HG03520 (cell line): ENCODE data around the gene HOPX.
"Not testable (repeated sequence)": the region's sequence is repeated elsewhere in the genome, so short reads cannot be mapped to it uniquely, and the experiment has no call there.

ENCODE experiments used
- ATAC-seq: cut with Tn5 transposase; IDR thresholded peaks from one replicate; pipeline ENCODE4 v1.9.1; 2021; ENCODE audit warnings: mild to moderate bottlenecking, moderate library complexity; ENCODE audit not compliant: unreplicated experiment

HOPX gene

DNA sequence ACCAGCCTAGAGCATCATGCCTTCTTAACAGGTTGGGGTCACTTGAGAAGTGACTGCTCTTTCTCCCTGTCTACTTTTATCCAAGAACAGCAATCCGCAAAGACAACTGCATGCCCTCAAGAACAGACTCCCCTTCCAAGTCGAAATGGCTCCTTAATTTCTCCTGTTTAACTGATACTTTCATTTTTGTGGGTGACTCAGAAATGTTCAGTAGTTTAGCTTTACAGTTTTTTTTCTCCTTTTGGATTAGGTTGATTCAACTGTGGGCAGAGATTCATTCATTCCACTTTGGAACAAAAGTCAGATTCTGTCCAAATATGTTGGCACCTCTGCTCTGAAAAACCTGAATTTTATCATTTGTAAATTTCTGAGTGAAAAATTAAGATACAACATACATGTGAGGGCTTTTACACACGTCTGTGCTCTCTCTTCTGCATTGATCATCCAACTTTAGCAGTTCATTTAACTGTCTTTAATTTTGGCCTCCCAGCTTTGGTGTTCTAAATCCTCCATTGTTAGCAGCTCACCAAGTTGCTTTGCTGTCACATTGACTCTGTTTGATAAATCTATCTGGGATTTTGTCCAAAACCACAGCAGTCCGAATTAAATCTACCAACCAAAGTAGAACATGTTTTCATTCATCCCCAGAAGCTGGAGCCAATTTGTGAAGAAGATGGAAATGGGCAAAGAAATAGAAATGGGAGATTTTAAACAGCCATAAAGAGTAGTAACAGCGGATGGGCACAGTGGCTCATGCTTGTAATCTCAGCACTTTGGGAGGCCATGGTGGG lies 50.0 kb downstream of the HOPX start:
- no peak for ATAC-seq

DNA sequence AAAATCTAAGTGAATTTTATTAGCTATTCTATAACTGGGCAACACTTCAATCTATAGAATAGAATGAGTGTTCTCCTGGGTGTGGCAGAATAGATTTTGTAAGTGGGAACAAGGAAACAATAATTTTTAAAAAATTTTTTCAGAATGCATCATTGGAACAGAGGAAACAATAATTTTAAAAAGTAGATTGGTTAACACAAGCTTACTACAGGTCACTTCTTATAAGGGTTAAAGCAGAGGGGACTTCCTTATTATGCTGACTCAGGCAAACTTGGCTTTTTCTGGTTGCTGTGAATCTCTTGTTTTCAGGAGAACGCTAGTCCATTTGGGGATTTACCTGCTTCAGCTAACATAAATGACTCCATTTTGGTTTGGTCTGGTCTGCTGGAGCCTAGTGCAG lies 52.5 kb downstream of the HOPX start:
- ATAC-seq, result no peak

DNA sequence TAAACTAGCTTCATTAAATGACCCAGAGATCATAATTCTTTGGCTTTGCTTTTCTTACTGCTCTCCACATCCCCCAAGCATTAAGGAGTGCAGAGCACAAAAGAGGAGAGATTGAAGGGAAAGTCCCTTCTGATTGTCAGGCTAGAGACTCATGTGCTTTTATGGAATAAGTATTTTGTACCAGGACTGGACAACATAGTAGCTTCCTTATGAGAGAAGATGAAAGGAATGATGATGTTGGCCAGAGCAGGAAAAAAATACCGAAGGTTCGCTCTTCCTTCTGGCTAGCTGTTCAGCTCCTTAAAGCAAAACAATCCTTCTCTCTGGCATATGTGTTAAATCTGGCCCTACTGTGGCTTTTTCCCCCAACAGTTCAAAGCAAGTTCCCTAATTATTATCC lies 53.1 kb downstream of the HOPX start:
- no peak for ATAC-seq

DNA sequence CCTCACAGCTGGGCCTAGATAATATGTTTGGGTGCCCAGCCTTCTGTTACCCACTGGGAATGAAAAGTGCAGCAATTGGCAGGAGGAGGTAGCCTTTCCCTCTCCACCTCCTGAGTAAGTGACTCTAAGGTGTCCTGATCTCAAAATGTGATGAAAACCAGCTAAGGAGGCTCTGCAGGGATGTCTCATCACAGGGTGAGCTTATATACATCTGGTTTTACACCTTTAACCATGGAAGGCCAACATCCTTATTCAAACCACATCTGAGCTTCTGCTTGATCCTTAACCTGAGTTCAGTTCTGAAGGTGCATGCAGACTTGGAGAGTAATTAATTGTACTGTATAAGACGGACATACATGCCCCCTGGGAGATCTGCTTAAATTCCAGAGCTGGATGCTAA lies 53.7 kb downstream of the HOPX start:
- ATAC-seq, result no peak

DNA sequence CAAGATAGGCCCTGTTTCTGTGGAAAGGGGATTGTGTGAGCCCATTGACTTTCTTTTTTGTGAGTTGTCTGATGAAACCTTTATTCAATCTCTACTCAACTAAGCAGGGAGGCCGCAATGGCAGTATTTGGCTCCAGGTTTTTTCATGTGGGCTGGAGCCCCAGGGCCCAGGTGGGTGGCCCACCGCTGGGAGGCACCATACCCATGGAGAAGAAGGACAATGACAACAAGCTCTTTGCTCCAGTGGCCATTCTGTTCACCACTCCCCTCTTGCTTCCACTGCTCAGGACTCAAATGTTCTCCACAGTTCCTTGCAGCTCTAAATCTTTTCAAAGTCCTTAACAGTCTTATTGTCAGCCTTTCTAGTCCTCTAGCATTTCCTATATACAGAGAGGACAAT lies 54.1 kb downstream of the HOPX start:
- ATAC-seq, result no peak

DNA sequence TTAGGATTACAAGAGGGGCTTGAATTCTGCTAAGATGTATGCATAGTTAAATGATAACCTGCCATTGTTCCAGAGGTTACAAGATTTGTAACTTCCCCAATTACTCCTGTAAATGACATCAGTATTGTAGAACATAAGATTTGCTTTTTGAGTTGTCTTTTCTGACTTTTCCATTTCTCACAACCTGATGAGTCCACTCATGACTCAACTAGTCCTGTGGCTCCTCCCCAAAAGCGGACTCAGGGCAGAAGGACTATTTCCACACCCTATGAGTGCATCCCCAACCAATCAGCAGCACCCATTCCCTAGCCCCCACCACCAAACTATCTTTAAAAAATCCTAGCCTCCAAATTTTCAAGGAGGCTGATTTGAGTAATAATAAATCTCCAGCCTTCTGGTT lies 54.7 kb downstream of the HOPX start:
- no peak for ATAC-seq

DNA sequence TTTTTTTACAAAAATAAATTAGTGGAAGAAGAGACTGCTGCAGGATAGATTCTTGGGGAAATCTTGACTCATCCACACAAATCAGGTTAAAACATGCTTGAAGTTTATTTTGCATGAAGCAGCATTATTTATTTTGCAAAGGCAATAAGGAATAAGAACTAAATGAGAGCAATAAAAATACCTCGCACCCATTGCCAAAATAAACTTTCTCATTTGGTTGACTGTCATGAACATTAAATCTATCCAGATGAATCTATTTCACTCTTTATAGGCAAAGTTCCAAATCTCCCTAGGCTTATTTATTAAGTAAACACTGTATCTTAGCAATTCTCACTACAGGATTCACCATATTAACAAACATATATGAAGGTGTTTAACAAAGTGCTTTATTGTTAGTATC lies 58.9 kb downstream of the HOPX start:
- no peak for ATAC-seq

DNA sequence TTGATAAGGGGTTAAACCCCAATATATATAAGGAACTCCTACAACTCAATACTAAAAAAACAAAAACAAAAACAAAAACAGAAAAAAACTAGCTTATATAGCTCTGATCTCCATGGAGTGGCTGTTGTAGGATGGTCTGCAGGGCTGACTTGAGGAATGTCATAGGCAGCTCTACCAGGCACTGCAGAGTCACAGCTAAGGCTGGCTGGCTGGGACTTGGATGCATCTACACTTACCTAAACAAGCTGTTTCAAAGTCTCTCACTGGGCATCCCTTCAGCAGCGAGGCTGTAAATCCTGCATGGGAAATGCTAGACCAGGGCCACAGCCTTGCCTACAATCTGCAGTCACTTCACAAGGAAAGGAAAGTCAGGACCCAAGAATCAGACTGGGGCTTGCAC lies 61.3 kb downstream of the HOPX start:
- ATAC-seq, result no peak

DNA sequence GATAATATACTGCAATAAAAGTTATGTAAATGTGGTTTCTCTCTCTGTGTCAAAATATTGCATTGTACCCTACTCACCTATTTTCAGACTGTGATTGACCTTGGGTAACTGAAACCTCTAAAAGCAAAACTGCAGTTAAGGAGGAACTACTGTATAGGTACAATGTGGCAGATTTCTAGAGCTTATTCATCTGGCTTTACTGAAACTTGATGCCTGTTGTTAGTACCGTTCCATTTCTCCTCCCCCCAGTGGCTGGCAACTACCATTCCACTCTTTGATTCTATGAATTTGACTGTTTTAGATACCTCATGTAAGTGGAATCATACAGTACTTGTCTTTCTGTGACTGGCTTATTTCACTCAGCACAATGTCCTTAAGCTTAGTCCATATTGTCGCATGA lies 61.9 kb downstream of the HOPX start:
- no peak for ATAC-seq

DNA sequence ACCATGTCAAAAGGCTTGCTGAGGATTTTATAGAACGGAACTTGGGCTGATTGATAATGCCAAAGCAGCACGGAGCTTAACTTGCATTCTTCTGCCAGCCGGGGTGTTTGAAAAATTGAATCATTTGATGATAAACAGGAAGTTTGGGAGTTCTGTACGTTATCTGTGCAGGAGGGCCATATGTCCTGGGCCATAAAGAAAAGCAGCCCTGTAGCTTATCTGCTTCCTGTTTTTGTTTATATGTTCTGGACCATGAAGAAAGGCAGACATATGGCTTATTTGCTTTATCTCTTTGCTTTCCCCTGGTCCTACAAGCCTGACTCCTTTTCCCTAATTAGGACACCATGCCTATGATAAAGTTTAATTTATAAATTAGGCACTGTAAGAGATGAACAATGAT lies 62.4 kb downstream of the HOPX start:
- ATAC-seq, result no peak

DNA sequence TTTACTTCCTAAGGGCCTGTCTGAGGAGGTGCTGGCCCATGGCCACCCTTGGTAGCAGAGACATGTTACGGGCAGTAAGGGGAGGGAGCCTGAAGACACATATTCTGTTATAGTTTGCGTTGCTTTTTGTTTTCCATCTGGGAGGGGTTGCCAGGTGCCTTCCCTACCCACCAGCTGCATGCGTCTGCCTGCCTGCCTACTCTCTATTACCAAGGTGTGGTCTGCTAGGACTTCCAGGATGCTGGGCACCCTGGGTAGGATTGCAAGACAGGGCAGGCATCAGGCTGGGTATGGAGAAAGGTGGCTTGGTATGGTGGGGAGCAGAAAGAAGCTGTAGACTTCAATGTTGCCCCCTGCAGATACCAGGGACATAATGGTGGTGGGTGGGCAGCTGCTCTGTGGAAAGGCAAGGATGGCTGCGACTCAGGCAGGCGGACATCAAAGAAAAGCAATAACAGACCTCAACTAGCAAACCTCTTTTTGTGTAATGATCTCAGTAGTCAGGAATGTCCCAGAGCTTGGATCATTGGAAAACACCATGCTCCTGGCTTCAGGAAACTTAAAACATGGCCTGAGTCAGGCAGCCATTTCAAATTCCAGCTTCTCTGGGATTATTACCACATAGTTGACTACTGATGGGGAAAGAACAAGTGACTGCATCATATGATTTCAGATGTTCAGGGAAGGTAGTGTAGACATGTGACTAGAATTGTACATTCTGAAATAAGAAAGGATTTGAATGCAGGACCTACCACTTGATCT lies 67.8 kb downstream of the HOPX start:
- no peak for ATAC-seq

DNA sequence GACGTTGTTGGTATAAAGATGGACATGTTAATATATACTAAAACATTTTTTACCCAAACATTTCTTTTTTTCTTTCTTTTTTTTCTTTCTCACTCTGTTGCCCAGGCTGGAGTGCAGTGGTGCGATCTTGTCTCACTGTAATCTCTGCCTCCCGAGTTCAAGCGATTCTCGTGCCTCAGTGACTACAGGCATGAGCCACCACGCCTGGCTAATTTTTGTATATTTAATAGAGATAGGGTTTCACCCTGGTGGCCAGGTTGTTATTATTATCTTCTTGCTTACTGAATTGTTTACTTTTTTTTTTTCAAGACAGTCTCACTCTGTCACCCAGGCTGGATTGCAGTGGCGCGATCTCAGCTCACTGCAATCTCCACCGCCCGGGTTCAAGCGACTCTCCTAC lies 68.8 kb downstream of the HOPX start:
- no peak for ATAC-seq

DNA sequence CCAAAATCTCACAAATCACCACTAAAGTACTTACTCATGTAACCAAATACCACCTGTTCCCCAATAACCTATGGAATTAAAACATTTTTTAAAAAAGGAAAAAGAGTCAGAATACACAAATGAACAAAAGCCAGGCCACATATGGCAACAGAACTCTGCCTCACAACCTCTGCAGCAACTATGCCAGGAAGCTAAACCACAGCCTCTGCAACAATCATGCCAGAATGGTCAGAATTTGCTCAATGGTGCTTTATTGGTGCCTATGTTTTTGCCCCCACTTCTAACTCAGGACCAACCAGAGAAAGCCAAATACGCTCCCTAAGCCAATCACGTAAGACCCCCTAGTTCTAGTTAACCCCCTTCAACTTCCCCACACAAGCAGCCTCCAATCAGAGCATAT lies 69.6 kb downstream of the HOPX start:
- ATAC-seq, result no peak

DNA sequence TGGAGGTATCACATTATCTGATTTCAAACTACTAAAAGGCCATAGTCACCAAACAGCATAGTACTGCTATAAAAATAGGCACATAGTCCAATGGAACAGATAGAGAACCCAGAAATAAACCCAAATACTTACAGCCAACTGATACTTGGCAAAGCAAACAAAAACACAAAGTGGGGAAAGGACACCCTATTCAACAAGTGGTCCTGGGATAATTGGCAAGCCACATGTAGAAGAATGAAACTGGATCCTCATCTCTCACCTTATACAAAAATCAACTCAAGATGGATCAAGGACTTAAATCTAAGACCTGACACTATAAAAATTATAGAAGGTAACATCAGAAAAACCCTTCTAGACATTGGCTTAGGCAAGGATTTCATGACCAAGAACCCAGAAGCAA lies 70.9 kb downstream of the HOPX start:
- not testable (repeated sequence) for ATAC-seq

DNA sequence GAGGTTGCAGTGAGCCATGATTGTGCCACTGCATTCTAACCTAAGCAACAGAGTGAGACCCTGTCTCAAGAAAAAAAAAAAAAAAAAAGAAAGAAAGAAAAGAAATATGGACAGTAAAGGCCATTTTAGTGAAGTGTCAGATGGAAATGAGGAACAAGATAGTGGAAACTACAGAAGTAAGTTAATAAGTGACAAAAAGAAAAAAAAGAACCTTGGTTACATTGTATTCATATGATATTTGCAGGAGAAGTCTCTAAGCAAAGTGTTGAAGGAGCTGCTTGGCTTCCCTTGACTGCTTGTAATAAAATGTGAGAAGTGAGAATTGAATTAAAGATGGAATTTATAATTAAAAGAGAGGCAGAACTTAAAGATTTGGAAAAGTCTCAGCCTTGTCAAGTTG lies 73.2 kb downstream of the HOPX start:
- ATAC-seq, result no peak

DNA sequence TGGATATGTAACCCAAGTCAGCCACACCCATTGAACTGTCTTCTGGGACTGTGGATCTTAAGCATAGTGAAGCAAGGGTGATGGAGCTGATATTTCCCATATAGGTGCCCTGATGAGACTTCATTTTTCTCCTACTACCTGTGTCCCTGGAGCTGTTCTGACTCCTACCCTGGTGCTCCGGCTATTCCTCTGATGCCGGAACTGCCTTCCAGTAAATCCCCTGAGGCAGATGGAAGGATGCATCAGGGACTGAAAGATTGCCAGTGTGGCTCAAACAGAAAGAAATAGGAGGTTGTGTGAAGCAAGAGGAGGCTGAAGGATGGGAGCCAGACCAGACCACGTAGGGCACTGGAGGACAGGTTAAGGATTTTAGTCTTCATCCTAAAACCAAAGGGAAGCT lies 74.7 kb downstream of the HOPX start:
- ATAC-seq, result no peak

DNA sequence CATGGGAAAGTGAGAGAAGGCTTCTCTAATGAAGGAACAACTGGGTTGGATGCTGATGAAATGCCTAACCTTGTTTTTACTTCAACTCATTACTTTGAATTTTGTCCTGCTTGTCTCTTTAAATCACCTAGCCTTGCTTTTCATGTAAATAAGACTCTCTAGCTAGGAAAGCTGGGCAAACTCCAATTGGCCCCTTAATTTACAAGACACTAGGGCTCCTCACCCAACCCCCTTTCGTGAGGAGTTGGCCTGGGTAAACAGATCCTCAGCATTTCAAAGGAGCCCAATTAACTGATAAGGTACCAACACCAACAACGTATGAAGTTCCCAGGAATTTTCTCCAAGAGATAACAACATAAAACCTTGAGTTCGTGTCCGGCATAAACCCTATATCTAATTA lies 75.6 kb downstream of the HOPX start:
- not testable (repeated sequence) for ATAC-seq

DNA sequence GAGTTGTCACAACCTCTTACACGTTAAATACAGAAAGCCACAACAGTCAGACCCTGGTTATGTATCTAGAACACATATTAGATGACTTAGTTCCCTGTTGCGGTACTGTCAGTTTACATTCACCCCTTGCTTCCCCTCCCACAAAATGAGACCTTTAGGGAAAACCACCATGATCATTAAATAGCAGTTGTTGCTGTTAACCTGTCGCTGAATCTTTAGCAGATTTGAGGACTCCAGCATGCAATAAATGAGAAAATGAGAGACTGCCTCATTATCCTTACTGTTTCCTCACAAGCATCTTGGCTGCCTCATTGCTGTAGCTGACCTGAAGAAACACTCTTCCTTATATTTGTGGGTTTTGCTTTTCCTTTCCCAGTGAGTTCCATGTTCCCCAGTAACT lies 77.8 kb downstream of the HOPX start:
- no peak for ATAC-seq
